ENCODE measurements around the gene CAMK1D.

Gene CAMK1D

DNA sequence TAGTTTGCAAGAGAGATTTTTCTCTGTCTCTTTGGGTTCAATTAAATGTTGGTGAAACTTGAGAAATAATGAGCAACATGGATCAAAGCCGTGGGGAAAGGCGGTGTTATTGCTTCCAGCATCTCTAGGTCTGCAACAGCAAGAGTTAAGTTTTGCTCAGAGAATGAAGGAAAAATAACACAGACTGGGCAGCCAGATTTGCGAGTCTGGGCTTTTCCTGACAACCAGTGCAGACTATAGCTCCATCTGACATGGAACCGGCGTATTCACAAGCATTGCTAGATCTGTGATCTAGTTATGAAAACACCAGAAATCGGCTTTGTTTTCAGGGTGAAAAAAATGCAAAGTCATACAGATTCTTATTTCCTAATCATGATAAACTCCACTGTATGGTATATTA, 110.4 kb downstream of the CAMK1D start:
- Mint-ChIP-seq H3K36me3 (peaks cover 4% of the 10 kb centered on the region), H3K27ac (no peak overlapping the region), H3K9me3 (ENCODE audit: low read depth) (no peaks in the 10 kb centered on the region), H3K27me3 (no peaks in the 10 kb centered on the region), H3K4me3 (no peak overlapping the region), H3K4me1 (ENCODE audit: low read depth) (peaks cover 8% of the 10 kb centered on the region)

DNA sequence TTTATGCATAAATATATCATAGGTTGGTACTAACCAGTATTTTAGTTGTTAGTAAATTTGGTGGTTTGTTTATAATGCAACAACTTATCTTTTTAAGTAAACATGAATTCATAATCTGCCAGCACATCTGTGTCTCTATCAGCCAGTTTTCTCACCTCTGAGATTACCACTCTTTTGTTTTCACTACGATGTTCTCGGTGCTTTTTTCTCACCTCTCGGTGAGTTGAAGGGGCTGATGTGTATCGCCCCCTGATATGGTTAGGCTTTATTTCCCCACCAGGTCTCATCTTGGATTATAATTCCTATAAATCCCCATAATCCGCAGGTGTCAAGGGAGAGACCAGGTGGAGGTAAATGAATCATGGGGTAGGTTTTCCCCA, 114.1 kb downstream of the CAMK1D start:
- no peak overlapping the region for H3K4me3 Mint-ChIP-seq
- no peaks in the 10 kb centered on the region for H3K27me3 Mint-ChIP-seq
- no peaks in the 10 kb centered on the region for H3K9me3 Mint-ChIP-seq (ENCODE audit: low read depth)
- peaks cover 7% of the 10 kb centered on the region for H3K4me1 Mint-ChIP-seq (ENCODE audit: low read depth)
- no peak overlapping the region for H3K27ac Mint-ChIP-seq
- H3K36me3 Mint-ChIP-seq, result peaks cover 2% of the 10 kb centered on the region

DNA sequence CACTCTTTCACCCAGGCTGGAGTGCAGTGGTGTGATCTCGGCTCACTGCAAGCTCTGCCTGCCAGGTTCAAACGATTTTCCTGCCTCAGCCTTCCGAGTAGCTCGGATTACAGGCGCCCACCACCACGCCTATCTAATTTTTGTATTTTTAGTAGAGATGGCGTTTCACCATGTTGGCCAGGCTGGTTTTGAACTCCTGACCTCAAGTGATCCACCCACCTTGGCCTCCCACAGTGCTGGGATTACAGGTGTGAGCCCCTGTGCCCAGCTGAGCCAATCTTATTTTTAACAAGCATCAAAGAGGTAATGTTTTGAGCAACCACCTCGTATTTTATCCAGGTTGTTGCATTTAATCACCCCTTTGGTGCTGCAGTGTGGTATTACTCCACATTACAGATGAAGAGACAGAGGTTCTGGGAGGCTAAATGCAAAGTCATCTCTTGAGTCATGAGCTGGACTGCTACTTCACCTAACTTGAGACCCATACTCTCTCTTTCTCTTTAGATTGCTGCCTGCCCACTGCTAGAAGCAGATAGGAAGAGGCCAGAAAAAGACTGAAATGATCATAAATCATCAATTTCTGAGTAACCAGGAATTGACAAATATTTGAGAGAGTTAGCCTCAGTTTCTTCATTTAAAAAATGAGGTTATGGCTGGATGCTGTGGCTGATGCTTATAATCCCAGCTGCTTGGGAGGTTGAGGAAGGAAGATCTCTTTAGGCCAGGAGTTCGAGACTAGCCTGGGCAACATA, 116.2 kb downstream of the CAMK1D start:
- Mint-ChIP-seq H3K27me3 (no peaks in the 10 kb centered on the region), H3K9me3 (ENCODE audit: low read depth) (no peaks in the 10 kb centered on the region), H3K4me3 (no peak overlapping the region), H3K36me3 (peaks cover 2% of the 10 kb centered on the region), H3K27ac (no peak overlapping the region), H3K4me1 (ENCODE audit: low read depth) (peaks cover 8% of the 10 kb centered on the region)

DNA sequence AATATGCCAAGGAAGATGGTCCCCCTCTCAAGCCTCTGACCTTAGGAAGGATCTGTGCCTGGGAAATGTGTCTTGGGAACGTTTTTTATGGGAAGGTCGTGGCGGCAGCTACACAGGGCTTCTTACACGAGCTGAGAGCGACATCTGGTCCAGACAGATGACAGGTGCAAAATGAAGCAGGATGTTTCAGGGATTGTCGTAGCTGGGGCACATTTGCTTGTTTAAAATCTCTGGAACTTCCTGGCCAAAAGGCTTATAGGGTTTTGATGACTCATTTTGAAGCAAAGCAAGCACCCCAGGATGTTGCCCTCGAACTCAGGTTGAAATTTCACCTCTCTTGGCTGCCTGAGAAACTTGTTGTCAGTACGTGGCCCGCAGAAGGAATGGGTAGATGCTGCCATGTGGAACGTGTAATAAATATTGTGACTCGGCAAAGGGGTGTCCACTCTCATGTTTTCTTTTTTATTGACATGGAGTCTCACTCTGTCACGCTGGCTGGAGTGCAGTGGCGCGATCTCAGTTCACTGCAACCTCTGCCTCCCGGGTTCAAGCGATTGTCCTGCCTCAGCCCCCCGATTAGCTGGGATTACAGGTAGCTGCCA, 117.5 kb downstream of the CAMK1D start:
- Mint-ChIP-seq H3K27me3 (no peaks in the 10 kb centered on the region), H3K36me3 (no peaks in the 10 kb centered on the region), H3K4me3 (no peak overlapping the region), H3K27ac (no peak overlapping the region), H3K4me1 (ENCODE audit: low read depth) (peaks cover 12% of the 10 kb centered on the region), H3K9me3 (ENCODE audit: low read depth) (no peaks in the 10 kb centered on the region)

DNA sequence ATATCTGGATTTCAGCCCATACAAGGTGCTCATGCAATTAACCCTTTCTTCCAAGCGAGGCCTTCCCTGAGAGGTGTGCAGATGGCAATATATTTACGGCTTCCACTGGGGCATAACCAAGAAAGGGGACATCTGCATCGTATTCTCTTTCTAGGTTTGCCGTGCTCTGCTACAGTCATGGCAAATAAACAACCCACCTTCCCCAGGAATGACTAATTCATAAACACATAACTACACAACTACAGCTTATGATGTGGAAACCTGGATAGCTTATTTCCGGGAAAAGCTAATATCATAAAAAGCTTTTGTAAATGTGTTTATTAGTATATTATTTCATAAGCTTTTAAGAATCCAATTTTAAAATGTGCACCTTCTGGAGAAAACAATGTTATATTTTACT, 120.0 kb downstream of the CAMK1D start:
- Mint-ChIP-seq H3K4me1 (ENCODE audit: low read depth) (peaks cover 14% of the 10 kb centered on the region), H3K27ac (no peak overlapping the region), H3K27me3 (no peaks in the 10 kb centered on the region), H3K36me3 (peaks cover 6% of the 10 kb centered on the region), H3K4me3 (no peak overlapping the region), H3K9me3 (ENCODE audit: low read depth) (no peaks in the 10 kb centered on the region)

DNA sequence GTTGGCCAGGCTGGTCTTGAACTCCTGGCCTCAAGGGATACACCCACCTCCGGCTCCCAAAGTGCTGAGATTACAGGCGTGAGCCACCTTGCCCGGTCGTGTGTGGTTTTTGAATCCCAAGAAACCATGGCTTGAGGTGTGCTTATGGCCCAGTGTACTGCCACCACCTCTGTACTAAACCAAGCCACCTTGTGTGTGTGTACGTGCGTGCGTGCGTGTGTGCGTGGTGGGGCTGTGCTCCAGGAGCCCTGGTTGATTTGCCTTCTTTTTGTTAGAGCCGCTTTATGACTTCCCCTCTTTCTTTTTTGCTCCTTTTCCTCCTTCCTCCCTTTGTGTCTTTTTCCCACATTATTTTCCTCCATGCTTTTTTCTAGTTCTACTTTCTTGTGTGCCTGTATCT, 121.4 kb downstream of the CAMK1D start:
- Mint-ChIP-seq H3K27me3 (no peaks in the 10 kb centered on the region), H3K4me1 (ENCODE audit: low read depth) (peaks cover 14% of the 10 kb centered on the region), H3K9me3 (ENCODE audit: low read depth) (peaks cover 4% of the 10 kb centered on the region), H3K36me3 (peaks cover 11% of the 10 kb centered on the region), H3K27ac (no peak overlapping the region), H3K4me3 (no peak overlapping the region)

DNA sequence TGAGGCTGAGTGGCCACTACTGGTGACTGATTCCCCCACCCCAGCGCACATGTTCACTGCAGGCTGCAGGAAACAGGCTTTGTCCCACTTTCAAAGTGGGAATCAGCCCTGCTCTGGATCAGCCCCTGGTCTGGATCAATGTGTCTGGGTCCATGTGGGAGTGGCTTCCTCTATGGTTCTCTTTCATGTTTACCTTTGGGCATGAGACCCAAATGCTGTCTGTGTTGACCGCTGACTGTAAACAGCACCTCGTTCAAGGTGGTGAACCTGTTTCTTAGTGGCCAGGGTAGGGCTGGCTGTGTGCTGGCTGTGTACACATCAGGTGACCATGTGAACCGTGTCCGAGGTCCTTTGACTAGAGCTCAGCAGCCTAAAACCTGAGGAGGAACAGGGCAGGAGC, 121.8 kb downstream of the CAMK1D start:
- H3K36me3 Mint-ChIP-seq, result peaks cover 11% of the 10 kb centered on the region
- no peak overlapping the region for H3K27ac Mint-ChIP-seq
- H3K4me1 Mint-ChIP-seq (ENCODE audit: low read depth), result peaks cover 14% of the 10 kb centered on the region
- no peaks in the 10 kb centered on the region for H3K27me3 Mint-ChIP-seq
- peaks cover 4% of the 10 kb centered on the region for H3K9me3 Mint-ChIP-seq (ENCODE audit: low read depth)
- no peak overlapping the region for H3K4me3 Mint-ChIP-seq

DNA sequence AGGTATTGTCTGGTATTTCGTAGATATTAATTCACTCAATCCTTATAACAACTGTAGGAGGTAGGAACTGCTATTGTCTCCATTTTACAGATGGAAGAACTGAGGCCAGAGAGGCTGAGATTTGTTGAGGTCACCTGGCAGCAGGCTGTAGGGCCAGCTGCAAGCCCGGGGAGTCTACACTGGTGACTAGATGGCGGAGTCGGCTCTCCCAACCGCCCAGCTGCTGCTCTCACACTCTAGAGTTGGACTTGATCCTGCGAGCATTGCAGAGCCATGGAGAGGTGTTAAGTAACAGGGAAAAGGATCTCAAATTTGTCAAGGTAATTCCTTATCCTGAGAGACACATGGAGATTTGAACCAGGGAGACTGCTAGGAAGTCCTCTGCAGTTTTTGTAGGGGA, 124.1 kb downstream of the CAMK1D start:
- no peak overlapping the region for H3K27ac Mint-ChIP-seq
- no peaks in the 10 kb centered on the region for H3K27me3 Mint-ChIP-seq
- peaks cover 12% of the 10 kb centered on the region for H3K4me1 Mint-ChIP-seq (ENCODE audit: low read depth)
- no peak overlapping the region for H3K4me3 Mint-ChIP-seq
- peaks cover 16% of the 10 kb centered on the region for H3K36me3 Mint-ChIP-seq
- H3K9me3 Mint-ChIP-seq (ENCODE audit: low read depth), result peaks cover 4% of the 10 kb centered on the region

DNA sequence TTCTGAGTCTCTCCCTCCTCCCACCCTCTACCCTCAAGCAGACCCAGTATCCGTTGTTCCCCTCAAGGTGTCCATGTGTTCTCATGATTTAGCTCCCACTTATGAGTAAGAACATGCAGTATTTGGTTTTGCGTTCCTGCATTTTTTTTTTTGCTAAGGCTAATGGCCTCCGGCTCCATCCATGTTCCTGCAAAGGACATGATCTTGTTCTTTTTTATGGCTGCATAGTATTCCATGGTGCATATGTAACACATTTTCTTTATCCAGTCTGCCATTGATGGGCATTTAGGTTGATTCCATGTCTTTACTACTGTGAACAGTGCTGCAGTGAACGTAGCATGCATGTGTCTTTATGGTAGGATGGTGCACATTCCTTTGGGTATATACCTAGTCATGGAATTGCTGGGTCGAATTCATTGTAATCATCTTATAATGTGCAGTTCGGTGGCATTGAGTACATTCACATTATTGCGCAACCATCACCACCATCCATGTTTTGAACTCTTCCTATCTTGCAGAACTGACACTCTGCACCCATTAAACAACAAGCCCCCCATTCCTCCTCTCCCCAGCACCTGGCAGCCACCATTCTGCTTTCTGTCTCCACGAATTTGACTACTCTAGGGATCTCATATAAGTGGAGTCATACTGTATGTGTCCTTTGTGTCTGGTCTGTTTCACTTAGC, 125.5 kb downstream of the CAMK1D start:
- Mint-ChIP-seq H3K4me1 (ENCODE audit: low read depth) (peaks cover 12% of the 10 kb centered on the region), H3K36me3 (peaks cover 18% of the 10 kb centered on the region), H3K27me3 (no peaks in the 10 kb centered on the region), H3K9me3 (ENCODE audit: low read depth) (peaks cover 4% of the 10 kb centered on the region), H3K4me3 (no peak overlapping the region), H3K27ac (no peak overlapping the region)

DNA sequence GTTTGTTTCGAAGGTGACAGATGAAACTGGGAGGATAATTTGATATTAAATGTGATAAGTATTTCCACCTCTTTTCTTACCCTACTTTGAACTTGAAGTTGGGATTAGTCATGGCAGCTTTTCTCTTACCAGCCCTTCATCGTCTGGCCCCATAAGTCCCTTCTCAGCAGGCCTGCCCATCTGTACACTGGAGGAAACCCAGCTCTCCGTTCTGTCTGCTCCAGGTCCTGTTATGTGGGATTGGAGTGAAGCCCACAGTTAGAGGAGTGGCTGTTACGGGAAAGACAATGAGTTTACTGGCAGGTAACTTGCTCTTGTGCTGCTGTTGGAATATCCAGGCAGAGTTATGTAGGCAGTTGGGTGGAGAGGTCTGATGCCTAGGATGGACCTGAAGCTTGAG, 127.3 kb downstream of the CAMK1D start:
- H3K4me3 Mint-ChIP-seq, result no peak overlapping the region
- peaks cover 4% of the 10 kb centered on the region for H3K9me3 Mint-ChIP-seq (ENCODE audit: low read depth)
- H3K27me3 Mint-ChIP-seq, result no peaks in the 10 kb centered on the region
- H3K4me1 Mint-ChIP-seq (ENCODE audit: low read depth), result peaks cover 8% of the 10 kb centered on the region
- peaks cover 18% of the 10 kb centered on the region for H3K36me3 Mint-ChIP-seq
- H3K27ac Mint-ChIP-seq, result no peak overlapping the region

DNA sequence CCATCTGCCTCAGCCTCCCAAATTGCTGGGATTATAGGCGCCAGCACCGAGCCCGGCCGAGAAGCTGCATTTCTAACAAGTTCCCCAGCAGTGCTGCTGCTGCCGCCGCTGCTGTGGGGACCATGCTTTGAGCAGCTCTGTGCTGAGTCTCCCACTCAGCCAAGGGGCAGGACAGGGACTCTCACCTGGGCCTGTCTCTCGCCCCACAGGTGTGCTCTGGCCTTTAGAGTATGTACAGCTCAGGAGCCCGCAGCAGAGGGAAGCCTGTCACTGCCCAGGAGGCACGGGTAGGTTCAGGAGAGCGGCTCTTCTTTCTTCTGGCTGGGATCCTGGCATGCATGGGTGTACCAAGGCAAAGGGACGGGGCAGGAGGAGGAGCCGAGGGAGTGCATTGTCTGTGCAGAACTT, 130.1 kb downstream of the CAMK1D start:
- Mint-ChIP-seq H3K36me3 (peaks cover 12% of the 10 kb centered on the region), H3K4me3 (no peak overlapping the region), H3K27me3 (no peaks in the 10 kb centered on the region), H3K9me3 (ENCODE audit: low read depth) (peaks cover 4% of the 10 kb centered on the region), H3K27ac (no peak overlapping the region), H3K4me1 (ENCODE audit: low read depth) (peaks cover 10% of the 10 kb centered on the region)

DNA sequence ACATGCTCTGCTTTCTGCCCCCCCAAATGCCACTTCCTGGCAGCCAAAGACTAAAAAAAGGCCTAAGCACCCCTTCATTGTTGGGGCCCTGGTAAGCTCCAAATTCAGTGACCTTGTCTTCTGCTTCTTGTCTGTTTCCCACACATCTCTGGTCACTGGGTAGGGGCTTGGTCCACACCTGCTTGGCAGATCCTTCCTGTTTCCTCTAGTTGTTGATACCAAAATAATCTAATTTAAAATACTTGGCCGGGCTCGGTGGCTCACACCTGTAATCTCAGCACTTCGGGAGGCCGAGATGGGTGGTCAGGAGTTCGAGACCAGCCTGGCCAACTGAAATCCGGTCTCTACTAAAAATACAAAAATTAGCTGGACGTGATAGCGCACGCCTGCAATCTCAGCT, 130.6 kb downstream of the CAMK1D start:
- peaks cover 1% of the 10 kb centered on the region for H3K9me3 Mint-ChIP-seq (ENCODE audit: low read depth)
- no peak overlapping the region for H3K4me3 Mint-ChIP-seq
- peaks cover 9% of the 10 kb centered on the region for H3K36me3 Mint-ChIP-seq
- no peaks in the 10 kb centered on the region for H3K27me3 Mint-ChIP-seq
- H3K4me1 Mint-ChIP-seq (ENCODE audit: low read depth), result peaks cover 12% of the 10 kb centered on the region
- no peak overlapping the region for H3K27ac Mint-ChIP-seq

DNA sequence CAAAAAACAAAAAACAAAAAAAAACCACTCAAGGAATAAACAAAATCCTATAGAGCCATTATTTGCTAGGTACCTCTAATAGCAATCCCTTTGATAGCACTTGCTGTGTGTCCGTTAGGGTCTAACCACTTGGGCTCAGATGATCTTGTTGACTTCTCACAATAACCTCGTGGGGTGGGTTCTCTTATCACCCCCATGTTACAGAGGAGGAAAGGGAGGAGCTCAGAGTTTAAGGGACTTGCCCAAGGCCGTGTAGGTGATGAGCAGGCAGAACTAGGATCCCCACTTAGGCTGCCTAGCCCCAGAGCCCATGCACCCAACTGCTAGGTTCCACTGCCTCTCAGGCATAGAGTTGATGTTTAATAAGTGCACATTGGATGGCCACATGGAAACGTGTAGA, 131.1 kb downstream of the CAMK1D start:
- H3K36me3 Mint-ChIP-seq, result peaks cover 7% of the 10 kb centered on the region
- no peaks in the 10 kb centered on the region for H3K9me3 Mint-ChIP-seq (ENCODE audit: low read depth)
- no peak overlapping the region for H3K4me3 Mint-ChIP-seq
- no peak overlapping the region for H3K27ac Mint-ChIP-seq
- H3K4me1 Mint-ChIP-seq (ENCODE audit: low read depth), result peaks cover 17% of the 10 kb centered on the region
- H3K27me3 Mint-ChIP-seq, result no peaks in the 10 kb centered on the region

DNA sequence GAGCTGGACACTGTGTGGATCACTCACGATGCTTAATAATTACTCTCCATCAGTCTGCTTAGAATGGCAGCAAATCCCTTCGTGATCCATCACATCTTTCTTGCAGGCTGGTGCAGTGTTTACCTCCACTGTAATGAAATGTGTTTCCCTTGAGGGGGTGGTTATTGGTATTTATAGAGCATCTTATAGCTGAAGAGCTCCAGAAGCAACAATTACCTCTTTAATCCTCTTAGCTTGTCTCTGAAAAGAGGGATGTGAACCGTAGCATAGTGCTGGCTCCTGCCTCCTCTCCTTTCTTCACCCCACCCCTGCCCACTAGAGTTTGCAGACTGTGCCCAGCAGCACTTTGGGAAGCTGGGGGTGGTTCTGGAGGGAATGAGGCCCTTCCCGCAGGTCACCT, 132.6 kb downstream of the CAMK1D start:
- Mint-ChIP-seq H3K27me3 (no peaks in the 10 kb centered on the region), H3K4me1 (ENCODE audit: low read depth) (peaks cover 19% of the 10 kb centered on the region), H3K27ac (no peak overlapping the region), H3K9me3 (ENCODE audit: low read depth) (no peaks in the 10 kb centered on the region), H3K36me3 (peaks cover 5% of the 10 kb centered on the region), H3K4me3 (no peak overlapping the region)

DNA sequence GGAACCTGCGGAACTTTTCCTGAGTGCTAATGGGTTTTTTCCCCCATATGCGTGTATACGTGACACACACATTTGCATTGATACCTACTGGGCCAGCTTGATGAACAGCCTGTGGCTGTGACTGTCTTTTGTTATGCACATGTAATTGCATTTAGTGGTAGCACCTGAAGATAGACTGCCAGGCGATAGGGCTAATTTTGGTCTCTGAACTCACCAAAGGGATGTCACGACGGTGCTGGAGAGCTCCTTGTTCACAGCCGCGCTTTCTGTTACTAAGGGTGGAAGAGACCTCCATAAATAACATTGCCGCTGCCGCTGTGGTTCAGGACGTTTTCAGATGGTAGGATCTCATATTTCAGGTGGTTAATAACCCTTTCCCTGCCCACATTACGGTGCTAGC, 133.2 kb downstream of the CAMK1D start:
- Mint-ChIP-seq H3K27ac (no peak overlapping the region), H3K27me3 (no peaks in the 10 kb centered on the region), H3K9me3 (ENCODE audit: low read depth) (no peaks in the 10 kb centered on the region)

More for the DNA sequence above, 133.2 kb downstream of the CAMK1D start:
- Mint-ChIP-seq H3K4me3 (no peak overlapping the region), H3K36me3 (peaks cover 3% of the 10 kb centered on the region), H3K4me1 (ENCODE audit: low read depth) (peaks cover 22% of the 10 kb centered on the region)

Data from activated naive CD8-positive, alpha-beta T cell (primary cell).